ENCODE results near the gene DISP2.

DNA sequence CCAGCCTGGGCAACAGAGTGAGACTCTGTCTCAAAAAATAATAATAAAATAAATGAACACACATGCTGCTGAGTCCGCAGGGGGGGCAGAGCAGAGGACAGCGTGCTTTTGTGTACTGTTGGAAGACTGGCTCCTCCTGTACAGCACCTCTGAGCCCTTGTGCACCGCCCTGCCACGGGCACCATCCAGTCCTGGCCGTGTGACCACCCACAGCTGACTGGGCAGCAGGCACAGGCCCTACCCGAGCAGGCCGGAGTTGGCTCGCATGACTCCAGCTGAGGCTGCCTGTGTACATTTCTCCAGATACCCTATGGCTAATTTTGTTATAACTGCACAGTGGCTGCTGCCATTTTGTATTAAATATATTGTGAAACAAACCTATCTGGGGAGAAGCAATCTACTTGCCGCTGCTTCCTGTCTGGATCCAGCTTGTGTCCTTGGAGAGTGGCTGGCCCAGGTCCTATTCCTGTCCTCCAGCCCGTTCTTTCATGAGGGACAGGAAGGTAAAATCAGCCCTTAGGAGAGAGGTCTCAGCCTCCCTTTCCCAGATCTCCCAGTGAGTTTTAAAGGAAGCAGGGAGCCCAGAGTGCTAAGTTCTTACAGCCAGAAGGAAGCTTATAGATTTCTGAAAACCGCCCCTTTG lies 62.2 kb downstream of the DISP2 start:
- no peak for TF ChIP-seq EZH2phosphoT487 (IDR thresholded peaks at IDR 0.05; ENCODE audit: borderline replicate concordance)
- TF ChIP-seq, protein P1, sequence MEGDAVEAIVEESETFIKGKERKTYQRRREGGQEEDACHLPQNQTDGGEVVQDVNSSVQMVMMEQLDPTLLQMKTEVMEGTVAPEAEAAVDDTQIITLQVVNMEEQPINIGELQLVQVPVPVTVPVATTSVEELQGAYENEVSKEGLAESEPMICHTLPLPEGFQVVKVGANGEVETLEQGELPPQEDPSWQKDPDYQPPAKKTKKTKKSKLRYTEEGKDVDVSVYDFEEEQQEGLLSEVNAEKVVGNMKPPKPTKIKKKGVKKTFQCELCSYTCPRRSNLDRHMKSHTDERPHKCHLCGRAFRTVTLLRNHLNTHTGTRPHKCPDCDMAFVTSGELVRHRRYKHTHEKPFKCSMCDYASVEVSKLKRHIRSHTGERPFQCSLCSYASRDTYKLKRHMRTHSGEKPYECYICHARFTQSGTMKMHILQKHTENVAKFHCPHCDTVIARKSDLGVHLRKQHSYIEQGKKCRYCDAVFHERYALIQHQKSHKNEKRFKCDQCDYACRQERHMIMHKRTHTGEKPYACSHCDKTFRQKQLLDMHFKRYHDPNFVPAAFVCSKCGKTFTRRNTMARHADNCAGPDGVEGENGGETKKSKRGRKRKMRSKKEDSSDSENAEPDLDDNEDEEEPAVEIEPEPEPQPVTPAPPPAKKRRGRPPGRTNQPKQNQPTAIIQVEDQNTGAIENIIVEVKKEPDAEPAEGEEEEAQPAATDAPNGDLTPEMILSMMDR (conservative IDR thresholded peaks at IDR 0.05; ENCODE audit: low read length) = no peak
